HCT116 (cell line): Measurements from ENCODE around the gene GMDS. TPM values are rescaled to one million over a fixed set of nuclear protein-coding genes. Genes with fewer than 3 reads are reported as not detected.

Experiments used
- ATAC-seq: fragments of 200-7000 bp; cut with Tn5 transposase; 2 replicates; pipeline ENCODE4 v1.9.1; 2020; ENCODE audit warnings: mild to moderate bottlenecking, moderate library complexity
- BruUV-seq: library from RNA; stranded (reverse); fragments of 400-500 nt; replicated peaks from 2 replicates; lab custom pipeline; 2021; lab: Mats Ljungman, UMichigan
- CTCF ChIA-PET: fragments of 300-600 bp; sonication (Branson Sonifier 250); formaldehyde crosslinking; loops from one replicate; lab custom pipeline; 2021; ENCODE audit warnings: antibody characterized with exemption; lab: Charles Lee
- POLR2A ChIA-PET: fragments of 300-600, 350-600 bp; sonication (Branson Sonifier 250); formaldehyde crosslinking; loops from one replicate; lab custom pipeline; 2021; ENCODE audit warnings: antibody characterized with exemption; lab: Charles Lee
- RAD21 ChIA-PET, 2 experiments: fragments of 300-600 bp; sonication (Branson Sonifier 250); formaldehyde crosslinking; loops; one replicate each; lab custom pipeline; 2023; ENCODE audit warnings: low total read pairs in 2 of 2; ENCODE audit not compliant: uncharacterized antibody in 2 of 2, unreplicated experiment in 2 of 2, low non-redundant PET in 1 of 2; lab: Charles Lee
- DNase-seq: peaks from one replicate; pipeline ENCODE4 v3.0.0-alpha.2; 2010; ENCODE audit warnings: low read depth, low spot score
- H2AFZ ChIP-seq: fragments of 200-600 bp; shearing (Covaris generic), sonication (generic); 2 replicates; pipeline ENCODE4 v1.6.1; 2017; ENCODE audit warnings: low read depth, mixed run types, mixed read lengths, antibody characterized with exemption, low read length; ENCODE audit not compliant: poor library complexity, severe bottlenecking
- H3K27ac ChIP-seq: 2 replicates; pipeline ENCODE4 v1.5.1; 2012; ENCODE audit warnings: low read depth, low read length
- H3K27me3 ChIP-seq: fragments of 200-600 bp; sonication (generic); 2 replicates; pipeline ENCODE4 v1.6.1; 2016; ENCODE audit warnings: mixed run types, low read length, mixed read lengths; ENCODE audit not compliant: insufficient read depth
- H3K36me3 ChIP-seq, 2 experiments: fragments of 200-500 bp in 1 of 2; fragments of 200-600 bp in 1 of 2; sonication (Bioruptor generic) in 1 of 2; sonication (generic) in 1 of 2; 2 replicates each; pipeline versions ENCODE4 v1.5.1 to v1.6.1; 2014 to 2016; ENCODE audit warnings: low read length in 2 of 2, inconsistent platforms in 1 of 2, mixed read lengths in 1 of 2, mixed run types in 1 of 2; ENCODE audit not compliant: insufficient read depth in 2 of 2, control insufficient read depth in 1 of 2
- H3K4me1 ChIP-seq, 2 experiments: fragments of 200-600 bp in 1 of 2; sonication (generic) in 1 of 2; 2 replicates each; pipeline versions ENCODE4 v1.5.1 to v1.6.1; 2012 to 2017; ENCODE audit warnings: low read length in 2 of 2, inconsistent platforms in 1 of 2, mild to moderate bottlenecking in 1 of 2, mixed read lengths in 1 of 2, mixed run types in 1 of 2, moderate library complexity in 1 of 2; ENCODE audit not compliant: insufficient read depth in 2 of 2, control insufficient read depth in 1 of 2
- H3K4me2 ChIP-seq: fragments of 200-600 bp; sonication (generic); 2 replicates; pipeline ENCODE4 v1.6.1; 2017; ENCODE audit warnings: mixed run types, low read length, mixed read lengths
- H3K4me3 ChIP-seq, 2 experiments: fragments of 200-600 bp in 1 of 2; sonication (generic) in 1 of 2; replicated peaks in 1 of 2; 2 replicates each; pipeline ENCODE4 v1.5.1; 2011 to 2016; ENCODE audit warnings: low read length in 2 of 2, control low read depth in 1 of 2, low read depth in 1 of 2, mild to moderate bottlenecking in 1 of 2, mixed read lengths in 1 of 2, mixed run types in 1 of 2
- H3K79me2 ChIP-seq: fragments of 200-600 bp; sonication (generic); 2 replicates; pipeline ENCODE4 v1.6.1; 2017; ENCODE audit warnings: mild to moderate bottlenecking, mixed run types, low read length, moderate library complexity, mixed read lengths; ENCODE audit not compliant: insufficient read depth
- H3K9ac ChIP-seq: fragments of 200-600 bp; sonication (generic); 2 replicates; pipeline ENCODE4 v1.6.1; 2016; ENCODE audit warnings: low read length, mixed read lengths
- H3K9me2 ChIP-seq: fragments of 200-600 bp; sonication (generic), shearing (Covaris generic); 2 replicates; pipeline ENCODE4 v1.6.1; 2017; ENCODE audit warnings: mixed run types, mild to moderate bottlenecking, moderate library complexity; ENCODE audit not compliant: insufficient read depth
- H3K9me3 ChIP-seq, 2 experiments: fragments of 200-500 bp in 1 of 2; fragments of 200-600 bp in 1 of 2; sonication (Bioruptor generic) in 1 of 2; sonication (generic) in 1 of 2; 2 replicates each; pipeline ENCODE4 v1.6.1; 2014 to 2017; ENCODE audit warnings: low read length in 2 of 2, mixed read lengths in 2 of 2, inconsistent platforms in 1 of 2, low read depth in 1 of 2, mild to moderate bottlenecking in 1 of 2, mixed run types in 1 of 2, moderate library complexity in 1 of 2; ENCODE audit not compliant: control insufficient read depth in 1 of 2, insufficient read depth in 1 of 2
- H4K20me1 ChIP-seq: fragments of 200-600 bp; sonication (generic), shearing (Covaris generic); 2 replicates; pipeline ENCODE4 v1.6.1; 2017; ENCODE audit warnings: mixed run types, mild to moderate bottlenecking, moderate library complexity; ENCODE audit not compliant: insufficient read depth
- ATF3 ChIP-seq: IDR thresholded peaks from 2 replicates; pipeline ENCODE4 v1.6.1; 2012
- CBX3 ChIP-seq: IDR thresholded peaks from 2 replicates; pipeline ENCODE4 v1.6.1; 2012; ENCODE audit warnings: low read depth
- CEBPB ChIP-seq: IDR thresholded peaks from 2 replicates; pipeline ENCODE4 v1.6.1; 2012; ENCODE audit warnings: low read depth
- EGR1 ChIP-seq: IDR thresholded peaks from 2 replicates; pipeline ENCODE4 v1.6.1; 2012; ENCODE audit warnings: low read depth
- EZH2 ChIP-seq: fragments of 200-600 bp; sonication (generic); IDR thresholded peaks from 2 replicates; pipeline ENCODE4 v1.6.1; 2017; ENCODE audit warnings: antibody characterized with exemption, mixed run types
- FOSL1 ChIP-seq: IDR thresholded peaks from 2 replicates; pipeline ENCODE4 v1.6.1; 2012; ENCODE audit warnings: low read depth
- JUND ChIP-seq: IDR thresholded peaks from 2 replicates; pipeline ENCODE4 v1.6.1; 2012
- RAD21 ChIP-seq: IDR thresholded peaks from 2 replicates; pipeline ENCODE4 v1.6.1; 2012; ENCODE audit warnings: low read depth, mild to moderate bottlenecking
- REST ChIP-seq: IDR thresholded peaks from 2 replicates; pipeline ENCODE4 v1.6.1; 2012; ENCODE audit warnings: low read depth
- TCF7L2 ChIP-seq: IDR thresholded peaks from 2 replicates; pipeline ENCODE4 v1.7.0; 2011; ENCODE audit warnings: borderline replicate concordance, inconsistent platforms; ENCODE audit not compliant: insufficient read depth, insufficient read length; ENCODE audit errors: extremely low read depth
- ZFX ChIP-seq: fragments of 450-650 bp; IDR thresholded peaks from 2 replicates; pipeline ENCODE4 v1.6.1; 2017
- intact Hi-C: fragments of 100-400 bp; cut with micrococcal nuclease; formaldehyde crosslinking; loops from 2 replicates; pipeline ENCODE4 v1.10.0; 2022
- total RNA-seq: library from RNA; stranded (reverse); gene quantifications from one replicate; pipeline ENCODE4 v1.2.1, GENCODE V29; 2021; ENCODE audit not compliant: unreplicated experiment

GMDS gene
- total RNA-seq, 1 experiment from 2014 or later: 34.4 TPM

GRCh38 chr6:1662534-1662933 lies 582.9 kb downstream of the GMDS start:
- CTCF ChIA-PET: no interaction called here
- RAD21 ChIA-PET: interaction anchor here in 1 of 2 experiments (0.6 kb wide), 1 partner anchor 36 kb away, joined by 3 read pairs; no protein-coding TSS in a partner anchor
- Histone ChIP-seq H3K27ac (no peak overlapping the region), H3K4me2 (no peak overlapping the region), H2AFZ (no peak overlapping the region), H3K36me3 (no peaks in the 10 kb centered on the region), H3K79me2 (no peaks in the 10 kb centered on the region), H3K9ac (no peak overlapping the region), H3K9me3 (no peaks in the 10 kb centered on the region), H3K4me1 (no peaks in the 10 kb centered on the region), H3K4me3 (no peak overlapping the region), H3K9me2 (no peaks in the 10 kb centered on the region), H3K27me3 (no peaks in the 10 kb centered on the region), H4K20me1 (no peaks in the 10 kb centered on the region)
- POLR2A ChIA-PET: no interaction called here
- no TSS peak for BruUV-seq
- intact Hi-C loops: no loop called here
- DNase-seq (no peak), ATAC-seq (no peak)
- TF ChIP-seq ZFX (no peak), TCF7L2 (no peak), CBX3 (no peak), ATF3 (no peak), REST (no peak), JUND (no peak), EZH2 (no peak), FOSL1 (no peak), CEBPB (no peak), RAD21 (no peak), EGR1 (no peak)
